Hematopoietic multipotent progenitor cell (in vitro differentiated cells): ENCODE measurements around the gene ELP4. TPM values are rescaled to one million over a fixed set of nuclear protein-coding genes. Genes with fewer than 3 reads are reported as not detected.
"Not testable (repeated sequence)": the region's sequence is repeated elsewhere in the genome, so short reads cannot be mapped to it uniquely, and the experiment has no call there.

Experiments
- DNase-seq, 3 donors: peaks; one replicate each; pipeline ENCODE4 v3.0.0-alpha.2; 2011 to 2015; ENCODE audit warnings: low read depth in 2 of 3, low spot score in 2 of 3
- total RNA-seq: library from RNA; depleted of rRNA; stranded (reverse); fragments of >200 nt; gene quantifications from one replicate; pipeline ENCODE4 v1.2.3, GENCODE V29; 2012

Gene ELP4
- total RNA-seq, 1 donor, result 19.9 TPM

- no peak for DNase-seq
Measured at GRCh38 chr11:31692466-31692865, 182.9 kb downstream of the ELP4 start.

GRCh38 chr11:31697049-31697448 is 187.5 kb downstream of the ELP4 start:
- not testable (repeated sequence) for DNase-seq

- no peak for DNase-seq
Measured at GRCh38 chr11:31699066-31699465, 189.5 kb downstream of the ELP4 start.

- DNase-seq, result no peak
Measured at GRCh38 chr11:31702966-31703365, 193.4 kb downstream of the ELP4 start.

GRCh38 chr11:31706357-31706756 is 196.8 kb downstream of the ELP4 start:
- no peak for DNase-seq

- no peak for DNase-seq
Measured at GRCh38 chr11:31711137-31711536, 201.6 kb downstream of the ELP4 start.

GRCh38 chr11:31712851-31713250 is 203.3 kb downstream of the ELP4 start:
- DNase-seq, result no peak

- DNase-seq, result no peak
Measured at GRCh38 chr11:31714840-31715239, 205.3 kb downstream of the ELP4 start.

GRCh38 chr11:31720225-31720624 is 210.7 kb downstream of the ELP4 start:
- no peak for DNase-seq

GRCh38 chr11:31720671-31721365 is 211.3 kb downstream of the ELP4 start:
- DNase-seq, result no peak

GRCh38 chr11:31722754-31723153 is 213.2 kb downstream of the ELP4 start:
- DNase-seq, result no peak

GRCh38 chr11:31725176-31725575 is 215.6 kb downstream of the ELP4 start:
- DNase-seq, result no peak

GRCh38 chr11:31728432-31728831 is 218.9 kb downstream of the ELP4 start:
- no peak for DNase-seq

- DNase-seq, result no peak
Measured at GRCh38 chr11:31740131-31740530, 230.6 kb downstream of the ELP4 start.

- DNase-seq, result not testable (repeated sequence)
Measured at GRCh38 chr11:31740731-31741368, 231.3 kb downstream of the ELP4 start.

GRCh38 chr11:31747581-31747980 is 238.0 kb downstream of the ELP4 start:
- DNase-seq, result no peak

- no peak for DNase-seq
Measured at GRCh38 chr11:31757260-31757835, 247.8 kb downstream of the ELP4 start.

GRCh38 chr11:31761636-31762035 is 252.1 kb downstream of the ELP4 start:
- no peak for DNase-seq

GRCh38 chr11:31763296-31763695 is 253.7 kb downstream of the ELP4 start:
- DNase-seq, result no peak

GRCh38 chr11:31764261-31764660 is 254.7 kb downstream of the ELP4 start:
- DNase-seq, result no peak

GRCh38 chr11:31764766-31765165 is 255.2 kb downstream of the ELP4 start:
- DNase-seq, result no peak

- DNase-seq, result no peak
Measured at GRCh38 chr11:31767066-31767465, 257.5 kb downstream of the ELP4 start.
